Astrocyte of the spinal cord (primary cell): ENCODE measurements around the gene ADAMTS2.

Experiments used
- DNase-seq: peaks from one replicate; pipeline ENCODE4 v3.0.0; 2011; ENCODE audit warnings: low read depth, low spot score
- H3K4me3 ChIP-seq: 2 replicates; pipeline ENCODE4 v1.5.1; 2011; ENCODE audit warnings: low read depth, mild to moderate bottlenecking, low read length, moderate library complexity
- CTCF ChIP-seq: IDR thresholded peaks from 2 replicates; pipeline ENCODE4 v1.5.1; 2012; ENCODE audit warnings: low read depth, mild to moderate bottlenecking, low read length, inconsistent platforms
- in situ Hi-C: cut with HindIII; loops from 2 replicates; pipeline ENCODE4 v1.10.0; 2017; ENCODE audit warnings: low sequenced_read_pairs

ADAMTS2 gene

GRCh38 chr5:179245031-179245430 is 100.2 kb downstream of the ADAMTS2 start:
- in situ Hi-C loops: no loop called here
- TF ChIP-seq CTCF: no peak
- no peak overlapping the region for H3K4me3 ChIP-seq
- no peak for DNase-seq

- no peak for TF ChIP-seq CTCF
- in situ Hi-C loops: no loop called here
- DNase-seq: no peak
These were observed 101.2 kb downstream of the ADAMTS2 start for GRCh38 chr5:179244044-179244443.

GRCh38 chr5:179243333-179243732 is 101.9 kb downstream of the ADAMTS2 start:
- in situ Hi-C loops: no loop called here
- no peak overlapping the region for H3K4me3 ChIP-seq
- peak; percentile 12 for DNase-seq

More at GRCh38 chr5:179244044-179244443, 101.2 kb downstream of the ADAMTS2 start:
- no peak overlapping the region for H3K4me3 ChIP-seq

DNA sequence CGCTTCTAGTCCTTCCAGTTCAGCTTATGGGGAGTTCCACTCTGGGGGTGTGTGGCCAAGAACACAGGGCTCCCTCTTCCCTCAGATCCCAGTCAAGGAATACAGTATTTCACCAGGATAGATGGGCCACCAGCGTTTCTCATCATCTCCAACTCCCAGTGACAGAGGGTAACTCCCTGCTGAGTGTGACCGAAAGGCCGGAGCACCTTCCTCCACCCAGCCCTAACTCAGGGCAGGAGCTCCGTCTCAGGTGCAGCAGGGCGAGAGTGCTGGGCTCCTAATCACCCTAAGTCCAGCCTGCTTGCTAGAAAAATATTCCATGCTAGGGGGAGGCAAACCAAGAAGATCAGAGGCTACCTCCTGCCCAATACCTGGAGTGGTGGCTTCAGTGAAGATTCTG is 102.6 kb downstream of the ADAMTS2 start:
- in situ Hi-C loops: no loop called here
- H3K4me3 ChIP-seq: no peak overlapping the region
- no peak for DNase-seq
- no peak for TF ChIP-seq CTCF

More at GRCh38 chr5:179243333-179243732, 101.9 kb downstream of the ADAMTS2 start:
- TF ChIP-seq CTCF: no peak

DNA sequence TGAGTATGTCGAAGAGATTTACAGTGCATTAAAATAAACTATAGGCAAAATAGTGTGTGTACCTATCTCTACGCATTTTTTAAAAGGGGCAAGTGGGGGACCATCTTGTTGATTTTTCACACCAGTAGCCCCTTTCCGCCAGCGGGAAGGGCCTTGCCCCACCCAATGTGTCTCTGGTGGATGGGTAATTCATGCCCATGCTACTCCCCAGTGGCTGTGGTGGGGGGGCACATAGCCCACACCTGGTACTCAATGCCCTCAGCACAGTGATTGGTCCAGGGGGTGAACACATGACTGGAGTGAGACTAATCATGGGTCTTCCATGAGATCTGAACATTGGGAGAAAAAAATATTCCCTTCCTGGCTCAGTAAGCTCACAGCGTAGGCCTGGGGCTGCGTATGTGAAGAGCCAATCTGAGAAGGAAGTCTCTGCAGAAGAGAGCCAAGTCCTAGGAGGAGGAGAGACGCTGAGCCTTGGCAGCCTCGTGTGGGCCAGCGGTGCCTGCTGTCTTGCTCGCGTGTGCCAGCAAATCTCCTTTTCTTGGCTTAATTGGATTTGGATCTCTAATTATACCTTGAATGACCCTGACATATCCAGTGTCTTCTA is 103.4 kb downstream of the ADAMTS2 start:
- TF ChIP-seq CTCF: no peak
- in situ Hi-C loops: no loop called here
- H3K4me3 ChIP-seq: no peak overlapping the region
- DNase-seq: no peak

- no peak for TF ChIP-seq CTCF
- in situ Hi-C loops: no loop called here
- H3K4me3 ChIP-seq: no peak overlapping the region
- no peak for DNase-seq
These were observed 104.1 kb downstream of the ADAMTS2 start for GRCh38 chr5:179241175-179241574.
